Neuronal stem cell (in vitro differentiated cells): Measurements from ENCODE around the gene OGA.

Source experiments
- DNase-seq: peaks from one replicate; pipeline ENCODE4 v3.0.0-alpha.2; 2013; ENCODE audit warnings: low spot score
- H2AFZ ChIP-seq: one replicate; pipeline ENCODE4 v1.6.1; 2013; ENCODE audit warnings: mild to moderate bottlenecking, low read length, inconsistent platforms
- H2AK5ac ChIP-seq: 2 replicates; pipeline ENCODE4 v1.6.1; 2013; ENCODE audit warnings: low read depth, mild to moderate bottlenecking, inconsistent platforms, low read length, moderate library complexity, mixed read lengths
- H2BK120ac ChIP-seq: 2 replicates; pipeline ENCODE4 v1.6.1; 2013; ENCODE audit warnings: low read depth, mild to moderate bottlenecking, inconsistent platforms, low read length, moderate library complexity, mixed read lengths
- H2BK12ac ChIP-seq: one replicate; pipeline ENCODE4 v1.6.1; 2013; ENCODE audit warnings: low read length, inconsistent platforms
- H2BK15ac ChIP-seq: 2 replicates; pipeline ENCODE4 v1.6.1; 2013; ENCODE audit warnings: mild to moderate bottlenecking, low read length, inconsistent platforms, mixed read lengths
- H2BK5ac ChIP-seq: one replicate; pipeline ENCODE4 v1.6.1; 2013; ENCODE audit warnings: inconsistent platforms, mild to moderate bottlenecking, low read length, moderate library complexity
- H3K14ac ChIP-seq: one replicate; pipeline ENCODE4 v1.6.1; 2013; ENCODE audit warnings: low read length, inconsistent platforms
- H3K18ac ChIP-seq: 2 replicates; pipeline ENCODE4 v1.6.1; 2013; ENCODE audit warnings: low read length, inconsistent platforms
- H3K23ac ChIP-seq: 2 replicates; pipeline ENCODE4 v1.6.1; 2013; ENCODE audit warnings: low read depth, mild to moderate bottlenecking, mixed read lengths, low read length, inconsistent platforms; ENCODE audit not compliant: poor library complexity
- H3K27ac ChIP-seq: replicated peaks from 3 replicates; pipeline ENCODE4 v1.5.1; 2013; ENCODE audit warnings: low read length, inconsistent platforms
- H3K27me3 ChIP-seq, 3 experiments: 2 replicates each; pipeline ENCODE4 v1.6.1; 2013; ENCODE audit warnings: low read length in 3 of 3, mild to moderate bottlenecking in 2 of 3, inconsistent platforms in 1 of 3, low read depth in 1 of 3, mixed read lengths in 1 of 3, moderate library complexity in 1 of 3; ENCODE audit not compliant: control insufficient read depth in 3 of 3, insufficient read depth in 3 of 3
- H3K36me3 ChIP-seq, 2 donors: replicated peaks in 1 of 2; 2 replicates each; pipeline ENCODE4 v1.6.1; 2013; ENCODE audit warnings: low read length in 2 of 2; ENCODE audit not compliant: control insufficient read depth in 2 of 2, insufficient read depth in 2 of 2
- H3K4ac ChIP-seq: 2 replicates; pipeline ENCODE4 v1.6.1; 2013; ENCODE audit warnings: inconsistent platforms, mild to moderate bottlenecking, low read length, moderate library complexity
- H3K4me1 ChIP-seq, 2 donors: 1 replicate in 1 of 2; 2 replicates in 1 of 2; pipeline ENCODE4 v1.6.1; 2013; ENCODE audit warnings: low read length in 2 of 2, low read depth in 1 of 2; ENCODE audit not compliant: control insufficient read depth in 2 of 2, insufficient read depth in 1 of 2
- H3K4me2 ChIP-seq: one replicate; pipeline ENCODE4 v1.6.1; 2013; ENCODE audit warnings: mild to moderate bottlenecking, low read length, inconsistent platforms; ENCODE audit not compliant: insufficient read depth, poor library complexity, severe bottlenecking
- H3K4me3 ChIP-seq, 2 donors: 2 replicates each; pipeline ENCODE4 v1.5.1; 2013; ENCODE audit warnings: low read length in 2 of 2, mild to moderate bottlenecking in 2 of 2, inconsistent platforms in 1 of 2, moderate library complexity in 1 of 2
- H3K79me1 ChIP-seq: one replicate; pipeline ENCODE4 v1.6.1; 2013; ENCODE audit warnings: low read depth, mild to moderate bottlenecking, inconsistent platforms, low read length, moderate library complexity
- H3K9ac ChIP-seq: one replicate; pipeline ENCODE4 v1.6.1; 2013; ENCODE audit warnings: mild to moderate bottlenecking, low read depth, low read length, inconsistent platforms; ENCODE audit not compliant: poor library complexity
- H3K9me3 ChIP-seq, 2 donors: replicated peaks in 1 of 2; 2 replicates each; pipeline versions ENCODE3 to v1.6.1; 2013; ENCODE audit warnings: low read length in 2 of 2, mild to moderate bottlenecking in 2 of 2, inconsistent platforms in 1 of 2, low read depth in 1 of 2, mixed read lengths in 1 of 2, moderate library complexity in 1 of 2; ENCODE audit not compliant: control insufficient read depth in 2 of 2, insufficient read depth in 1 of 2
- H4K8ac ChIP-seq: one replicate; pipeline ENCODE4 v1.6.1; 2013; ENCODE audit warnings: low read depth, mild to moderate bottlenecking, inconsistent platforms, low read length, moderate library complexity
- H4K91ac ChIP-seq: one replicate; pipeline ENCODE4 v1.6.1; 2013; ENCODE audit warnings: low read length, low read depth, mild to moderate bottlenecking, inconsistent platforms; ENCODE audit not compliant: poor library complexity
- WGBS, 2 donors: extraction: QIAGEN DNeasy Blood & Tissue Kit; methylation state at CpG; one replicate each; pipeline ENCODE4 v1.1.7; 2013; ENCODE audit warnings: missing lambda C conversion rate in 2 of 2, mixed read lengths in 1 of 2; ENCODE audit not compliant: insufficient read length in 2 of 2, insufficient replicate concordance in 1 of 2; ENCODE audit errors: extremely low coverage in 2 of 2; 5-methylcytosine and 5-hydroxymethylcytosine counted together

The OGA gene

GRCh38 chr10:101841826-101842225 is 23.6 kb upstream of the OGA start:
- H2AK5ac ChIP-seq = no peak overlapping the region
- H4K8ac ChIP-seq = no peak overlapping the region
- H3K4me3 ChIP-seq = no peak overlapping the region
- no peaks in the 10 kb centered on the region for H3K36me3 ChIP-seq
- H2BK12ac ChIP-seq = no peak overlapping the region
- H2BK120ac ChIP-seq = no peak overlapping the region
- peaks cover 16 to 17% of the 10 kb centered on the region in 2 donors for H3K4me1 ChIP-seq
- no peak for DNase-seq
- H3K14ac ChIP-seq = no peak overlapping the region
- H4K91ac ChIP-seq = no peak overlapping the region
- H3K79me1 ChIP-seq = no peaks in the 10 kb centered on the region
- no peak overlapping the region for H3K18ac ChIP-seq
- no peak overlapping the region for H2AFZ ChIP-seq
- H3K27ac ChIP-seq = no peak overlapping the region
- H2BK5ac ChIP-seq = no peak overlapping the region
- H3K9ac ChIP-seq = no peak overlapping the region
- H3K23ac ChIP-seq = no peak overlapping the region
- H3K27me3 ChIP-seq = peaks cover 0 to 19% (median 0%) of the 10 kb centered on the region in 3 experiments
- no peak overlapping the region for H3K4ac ChIP-seq
- H2BK15ac ChIP-seq = no peak overlapping the region
- H3K9me3 ChIP-seq = no peaks in the 10 kb centered on the region
- H3K4me2 ChIP-seq = no peak overlapping the region

GRCh38 chr10:101840741-101841453 is 22.7 kb upstream of the OGA start:
- Histone ChIP-seq H3K4me1 (peaks cover 16 to 18% of the 10 kb centered on the region in 2 donors), H3K27me3 (peaks cover 0 to 19% (median 0%) of the 10 kb centered on the region in 3 experiments), H2AK5ac (no peak overlapping the region), H2BK15ac (no peak overlapping the region), H3K9ac (no peak overlapping the region), H2BK12ac (no peak overlapping the region), H3K9me3 (no peaks in the 10 kb centered on the region), H3K79me1 (no peaks in the 10 kb centered on the region), H3K18ac (no peak overlapping the region), H2AFZ (peak overlapping the region; percentile 80), H4K91ac (no peak overlapping the region), H4K8ac (no peak overlapping the region), H3K14ac (no peak overlapping the region), H3K36me3 (no peaks in the 10 kb centered on the region), H3K4me2 (peak overlapping the region; percentile 75), H3K23ac (no peak overlapping the region), H3K4ac (no peak overlapping the region), H2BK120ac (no peak overlapping the region), H3K4me3 (peak overlapping the region; percentile 51 to 55), H2BK5ac (no peak overlapping the region), H3K27ac (no peak overlapping the region)
- no CpG with 5 or more reads among the region's 46 CpGs for WGBS, 2 donors
- DNase-seq = peak; percentile 88

- Histone ChIP-seq H3K4me2 (peak overlapping the region; percentile 75), H4K91ac (no peak overlapping the region), H3K36me3 (no peaks in the 10 kb centered on the region), H2AK5ac (no peak overlapping the region), H2BK5ac (no peak overlapping the region), H2BK15ac (no peak overlapping the region), H3K18ac (no peak overlapping the region), H2BK12ac (no peak overlapping the region), H3K27me3 (peaks cover 0 to 19% (median 0%) of the 10 kb centered on the region in 3 experiments), H3K9me3 (no peaks in the 10 kb centered on the region), H2AFZ (peak overlapping the region; percentile 80), H2BK120ac (no peak overlapping the region), H3K14ac (no peak overlapping the region), H3K4ac (no peak overlapping the region), H3K4me3 (peak overlapping the region; percentile 51 to 60), H3K79me1 (no peaks in the 10 kb centered on the region), H4K8ac (no peak overlapping the region), H3K27ac (peak overlapping the region; percentile 35), H3K4me1 (peaks cover 20 to 21% of the 10 kb centered on the region in 2 donors), H3K9ac (no peak overlapping the region), H3K23ac (no peak overlapping the region)
- no CpG with 5 or more reads among the region's 19 CpGs for WGBS, 2 donors
- no peak for DNase-seq
These were observed 21.9 kb upstream of the OGA start for GRCh38 chr10:101840102-101840684.

DNA sequence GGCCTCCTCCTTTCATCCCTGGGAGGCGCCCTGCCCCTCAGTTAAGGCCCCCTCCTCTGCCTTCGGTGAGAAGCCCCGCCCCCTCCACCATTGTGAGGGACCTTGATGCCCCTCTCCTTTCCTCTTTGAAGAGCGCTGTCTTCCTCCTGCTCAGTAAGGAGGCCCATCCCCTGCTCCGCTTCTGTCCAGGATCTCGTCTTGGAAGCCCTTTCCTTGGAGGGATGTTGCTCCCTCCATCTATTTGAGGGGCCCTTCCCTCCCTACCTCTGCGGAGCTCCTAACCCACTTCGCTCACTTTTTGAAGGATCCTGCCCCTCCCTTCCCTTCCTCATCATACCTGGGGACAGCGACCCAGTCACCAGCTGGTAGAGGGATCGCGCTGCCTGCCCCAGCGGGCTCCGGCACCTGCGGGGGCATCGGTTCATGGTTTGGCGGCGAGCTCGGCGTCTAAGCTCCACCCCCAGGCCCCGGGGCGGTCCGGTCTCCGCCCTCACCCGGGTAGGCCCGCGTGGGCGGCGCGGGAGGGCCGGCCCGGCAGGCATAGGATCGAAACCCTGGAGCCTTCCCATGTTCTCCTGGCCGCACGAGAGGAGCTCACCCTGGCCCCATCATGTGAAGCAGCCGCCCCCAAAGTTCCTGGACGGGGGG is 21.3 kb upstream of the OGA start:
- H2BK120ac ChIP-seq = no peak overlapping the region
- no peak overlapping the region for H3K4ac ChIP-seq
- H2BK5ac ChIP-seq = no peak overlapping the region
- no peak overlapping the region for H3K14ac ChIP-seq
- H3K18ac ChIP-seq = peak overlapping the region; percentile 71
- peaks cover 0 to 2% of the 10 kb centered on the region in 2 donors for H3K36me3 ChIP-seq
- H4K8ac ChIP-seq = no peak overlapping the region
- no peak for DNase-seq
- peaks cover 20 to 23% of the 10 kb centered on the region in 2 donors for H3K4me1 ChIP-seq
- peak overlapping the region; percentile 82 for H3K9ac ChIP-seq
- no peak overlapping the region for H4K91ac ChIP-seq
- peak overlapping the region; percentile 75 for H3K4me2 ChIP-seq
- H2BK12ac ChIP-seq = no peak overlapping the region
- H2BK15ac ChIP-seq = no peak overlapping the region
- no peak overlapping the region for H2AK5ac ChIP-seq
- peaks cover 0 to 19% (median 0%) of the 10 kb centered on the region in 3 experiments for H3K27me3 ChIP-seq
- H3K9me3 ChIP-seq = no peaks in the 10 kb centered on the region
- whole genome bisulfite sequencing, 2 donors = no CpG with 5 or more reads among the region's 36 CpGs
- peak overlapping the region; percentile 80 for H2AFZ ChIP-seq
- no peak overlapping the region for H3K23ac ChIP-seq
- H3K79me1 ChIP-seq = no peaks in the 10 kb centered on the region
- peak overlapping the region; percentile 51 to 83 for H3K4me3 ChIP-seq
- H3K27ac ChIP-seq = peak overlapping the region; percentile 79
